Measurements from ENCODE around the gene SELPLG.

- TF ChIP-seq, protein P1, sequence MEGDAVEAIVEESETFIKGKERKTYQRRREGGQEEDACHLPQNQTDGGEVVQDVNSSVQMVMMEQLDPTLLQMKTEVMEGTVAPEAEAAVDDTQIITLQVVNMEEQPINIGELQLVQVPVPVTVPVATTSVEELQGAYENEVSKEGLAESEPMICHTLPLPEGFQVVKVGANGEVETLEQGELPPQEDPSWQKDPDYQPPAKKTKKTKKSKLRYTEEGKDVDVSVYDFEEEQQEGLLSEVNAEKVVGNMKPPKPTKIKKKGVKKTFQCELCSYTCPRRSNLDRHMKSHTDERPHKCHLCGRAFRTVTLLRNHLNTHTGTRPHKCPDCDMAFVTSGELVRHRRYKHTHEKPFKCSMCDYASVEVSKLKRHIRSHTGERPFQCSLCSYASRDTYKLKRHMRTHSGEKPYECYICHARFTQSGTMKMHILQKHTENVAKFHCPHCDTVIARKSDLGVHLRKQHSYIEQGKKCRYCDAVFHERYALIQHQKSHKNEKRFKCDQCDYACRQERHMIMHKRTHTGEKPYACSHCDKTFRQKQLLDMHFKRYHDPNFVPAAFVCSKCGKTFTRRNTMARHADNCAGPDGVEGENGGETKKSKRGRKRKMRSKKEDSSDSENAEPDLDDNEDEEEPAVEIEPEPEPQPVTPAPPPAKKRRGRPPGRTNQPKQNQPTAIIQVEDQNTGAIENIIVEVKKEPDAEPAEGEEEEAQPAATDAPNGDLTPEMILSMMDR (IDR thresholded peaks at IDR 0.05): no peak
- TF ChIP-seq EP300 (IDR thresholded peaks at IDR 0.05): no peak
Observed at GRCh38 chr12:108630481-108631207, 3.0 kb downstream of the SELPLG start.

Measured in stomach (tissue), 4 donors.